ENCODE results near the gene MAD1L1. TPM values are rescaled to one million over a fixed set of nuclear protein-coding genes. Genes with fewer than 3 reads are reported as not detected.

The MAD1L1 gene
- total and polyA plus RNA-seq, 11 donors: 11.1 to 29.7 (median 20.9) TPM

DNA sequence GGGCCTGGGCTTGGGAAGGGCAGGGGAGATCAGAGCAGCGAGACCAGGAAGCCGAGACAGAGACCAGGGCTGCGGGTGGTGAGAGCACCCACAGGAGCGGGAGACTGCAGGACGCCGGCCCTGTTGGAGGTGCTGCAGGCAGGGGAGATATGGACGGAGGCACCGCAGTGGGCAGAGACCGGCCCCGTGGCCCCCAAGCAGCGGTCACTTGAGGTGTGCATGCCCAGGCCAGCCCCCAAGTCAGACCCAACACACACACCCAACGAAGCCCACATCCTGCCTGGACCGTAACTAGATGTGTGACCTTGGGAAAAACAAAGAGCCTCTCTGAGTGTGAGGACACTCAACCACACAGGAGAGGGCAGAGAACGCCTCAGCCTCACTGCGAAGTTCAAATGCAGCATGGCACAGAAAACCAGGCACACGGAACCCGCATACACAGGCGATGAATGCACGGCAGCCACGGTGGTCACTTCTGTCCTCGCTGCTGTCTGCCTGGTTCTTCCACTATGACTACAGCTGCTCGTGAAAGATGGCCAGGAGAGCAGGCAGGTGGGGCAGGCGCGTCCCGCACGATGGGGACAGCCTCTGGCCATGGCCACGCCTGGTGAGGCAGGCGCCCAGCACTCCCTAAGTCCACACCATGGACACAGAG is 214.7 kb downstream of the MAD1L1 start:
- no peak for ATAC-seq
- intact Hi-C loops (cut with DNase I): no loop called here

GRCh38 chr7:2017481-2017891 is 215.3 kb downstream of the MAD1L1 start:
- Histone ChIP-seq H3K9me3 (no peaks in the 10 kb centered on the region), H3K36me3 (peaks cover 0 to 7% (median 0%) of the 10 kb centered on the region in 9 donors), H3K4me1 (peaks cover 0 to 33% (median 14%) of the 10 kb centered on the region in 12 donors), H3K4me3 (no peak overlapping the region), H3K27me3 (no peaks in the 10 kb centered on the region), H3K27ac (no peak overlapping the region)
- DNase-seq (peak in 2 of 5 donors; percentile 18 to 40), ATAC-seq (no peak)
- WGBS, 4 donors: 96 to 99% (median 97%) methylated on average over 18 of the region's 18 CpGs
- intact Hi-C loops (cut with DNase I): no loop called here
- TF ChIP-seq, protein P1, sequence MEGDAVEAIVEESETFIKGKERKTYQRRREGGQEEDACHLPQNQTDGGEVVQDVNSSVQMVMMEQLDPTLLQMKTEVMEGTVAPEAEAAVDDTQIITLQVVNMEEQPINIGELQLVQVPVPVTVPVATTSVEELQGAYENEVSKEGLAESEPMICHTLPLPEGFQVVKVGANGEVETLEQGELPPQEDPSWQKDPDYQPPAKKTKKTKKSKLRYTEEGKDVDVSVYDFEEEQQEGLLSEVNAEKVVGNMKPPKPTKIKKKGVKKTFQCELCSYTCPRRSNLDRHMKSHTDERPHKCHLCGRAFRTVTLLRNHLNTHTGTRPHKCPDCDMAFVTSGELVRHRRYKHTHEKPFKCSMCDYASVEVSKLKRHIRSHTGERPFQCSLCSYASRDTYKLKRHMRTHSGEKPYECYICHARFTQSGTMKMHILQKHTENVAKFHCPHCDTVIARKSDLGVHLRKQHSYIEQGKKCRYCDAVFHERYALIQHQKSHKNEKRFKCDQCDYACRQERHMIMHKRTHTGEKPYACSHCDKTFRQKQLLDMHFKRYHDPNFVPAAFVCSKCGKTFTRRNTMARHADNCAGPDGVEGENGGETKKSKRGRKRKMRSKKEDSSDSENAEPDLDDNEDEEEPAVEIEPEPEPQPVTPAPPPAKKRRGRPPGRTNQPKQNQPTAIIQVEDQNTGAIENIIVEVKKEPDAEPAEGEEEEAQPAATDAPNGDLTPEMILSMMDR (IDR thresholded peaks at IDR 0.05): no peak
- no peak for TF ChIP-seq POLR2A (IDR thresholded peaks at IDR 0.05)

More for the DNA sequence above, 214.7 kb downstream of the MAD1L1 start:
- no peak for TF ChIP-seq POLR2A (IDR thresholded peaks at IDR 0.05)
- TF ChIP-seq, protein P1 (IDR thresholded peaks at IDR 0.05): no peak
- peak overlapping the region in 2 of 12 donors; percentile 74 to 83 for H3K27ac ChIP-seq
- no peak overlapping the region for H3K4me3 ChIP-seq
- WGBS, 4 donors: 89 to 93% (median 91%) methylated on average over 8 to 28 of the region's 28 CpGs
- no peaks in the 10 kb centered on the region for H3K27me3 ChIP-seq
- no peaks in the 10 kb centered on the region for H3K9me3 ChIP-seq
- peaks cover 0 to 7% (median 0%) of the 10 kb centered on the region in 9 donors for H3K36me3 ChIP-seq
- peaks cover 0 to 33% (median 9%) of the 10 kb centered on the region in 12 donors for H3K4me1 ChIP-seq
- peak in 3 of 5 donors; percentile 18 to 57 (median 23) for DNase-seq

- TF ChIP-seq POLR2A (IDR thresholded peaks at IDR 0.05): no peak
- TF ChIP-seq, protein P1 (IDR thresholded peaks at IDR 0.05): no peak
- intact Hi-C loops (cut with DNase I): no loop called here
- no peak overlapping the region for H3K27ac ChIP-seq
These were observed 215.8 kb downstream of the MAD1L1 start for GRCh38 chr7:2016761-2017480.

GRCh38 chr7:2016021-2016631 is 216.6 kb downstream of the MAD1L1 start:
- WGBS, 4 donors: 95 to 97% (median 95%) methylated on average over 10 to 18 of the region's 18 CpGs
- TF ChIP-seq, protein P1 (IDR thresholded peaks at IDR 0.05): no peak
- TF ChIP-seq POLR2A (IDR thresholded peaks at IDR 0.05): no peak
- DNase-seq (peak in 3 of 5 donors; percentile 23 to 55 (median 24)), ATAC-seq (no peak)
- Histone ChIP-seq H3K36me3 (peaks cover 0 to 7% (median 0%) of the 10 kb centered on the region in 9 donors), H3K4me3 (no peak overlapping the region), H3K27me3 (no peaks in the 10 kb centered on the region), H3K4me1 (peaks cover 0 to 32% (median 14%) of the 10 kb centered on the region in 12 donors), H3K27ac (no peak overlapping the region), H3K9me3 (no peaks in the 10 kb centered on the region)
- intact Hi-C loops (cut with DNase I): no loop called here

More at GRCh38 chr7:2016761-2017480, 215.8 kb downstream of the MAD1L1 start:
- Histone ChIP-seq H3K4me1 (peaks cover 0 to 33% (median 14%) of the 10 kb centered on the region in 12 donors), H3K4me3 (no peak overlapping the region), H3K36me3 (peaks cover 0 to 7% (median 0%) of the 10 kb centered on the region in 9 donors), H3K9me3 (no peaks in the 10 kb centered on the region), H3K27me3 (no peaks in the 10 kb centered on the region)
- DNase-seq (no peak), ATAC-seq (no peak)
- 92 to 95% (median 93%) methylated on average over 29 of the region's 29 CpGs for WGBS, 4 donors
